HG02970 (cell line): Measurements from ENCODE around the gene STAT3.
A peak's percentile ranks its signal among the peaks of the same experiment; 100 is the strongest.
"Not testable (repeated sequence)": the region's sequence is repeated elsewhere in the genome, so short reads cannot be mapped to it uniquely, and the experiment has no call there.

Experiments
- ATAC-seq: cut with Tn5 transposase; IDR thresholded peaks from one replicate; pipeline ENCODE4 v1.9.1; 2021; ENCODE audit warnings: mild to moderate bottlenecking, moderate library complexity, moderate number of reproducible peaks; ENCODE audit not compliant: unreplicated experiment, low FRiP score

The STAT3 gene

DNA sequence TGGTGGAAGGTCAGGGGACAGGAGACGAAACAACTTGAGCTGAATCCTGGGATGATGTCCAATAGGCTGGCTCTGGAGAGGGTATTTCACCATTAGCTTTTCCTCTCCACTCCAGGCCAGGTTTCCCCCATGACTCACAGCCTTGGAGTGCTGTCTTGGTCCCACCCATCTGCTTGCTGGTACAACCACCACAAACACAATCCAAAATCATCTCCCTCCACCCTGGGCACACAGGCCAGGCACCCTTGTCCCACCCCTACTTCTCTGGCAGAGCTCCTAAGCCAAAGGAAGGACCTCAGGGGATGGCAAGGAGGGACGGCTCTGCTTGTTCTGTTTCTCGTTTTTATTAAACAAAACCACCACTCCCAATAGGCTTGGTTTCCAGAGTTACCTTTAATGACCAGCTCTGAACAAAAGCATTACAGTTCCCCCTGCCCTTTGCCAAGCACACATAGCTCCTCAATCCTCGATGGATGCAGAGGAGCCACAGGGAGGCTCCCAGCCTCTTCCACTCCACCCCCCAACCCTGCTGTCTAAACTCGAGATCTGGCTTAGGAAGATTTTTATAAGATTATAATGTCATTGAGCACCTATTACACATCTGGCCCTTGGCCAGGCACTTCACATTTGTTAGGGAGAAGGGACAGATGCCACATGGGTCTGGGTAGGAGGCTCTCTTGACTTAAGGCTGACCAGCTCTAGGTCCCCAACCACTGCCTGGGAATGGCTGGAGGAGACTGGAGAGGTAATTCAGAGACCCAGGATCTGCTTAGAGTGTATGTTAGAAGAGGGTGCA lies 21.5 kb upstream of the STAT3 start:
- ATAC-seq, result no peak

DNA sequence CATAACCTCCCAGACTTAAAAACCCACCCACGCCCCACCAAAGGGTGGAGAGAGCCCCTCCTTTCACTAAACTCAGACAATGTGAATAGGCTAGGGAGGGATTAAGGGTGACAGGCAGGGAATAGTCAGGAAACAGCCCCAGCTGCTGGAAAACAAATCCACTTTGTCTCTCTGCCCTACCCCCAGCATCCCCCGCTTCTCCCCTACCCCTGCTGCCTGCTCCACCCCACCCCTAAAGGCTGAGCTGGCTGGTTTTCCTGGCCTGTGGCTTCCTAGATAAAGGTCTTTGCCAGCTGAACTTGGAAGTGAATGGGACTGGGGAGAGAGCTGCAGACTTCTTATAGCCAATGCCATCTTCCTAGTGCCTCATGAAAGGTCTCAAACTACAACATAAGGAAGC lies 19.8 kb upstream of the STAT3 start:
- ATAC-seq, result no peak

DNA sequence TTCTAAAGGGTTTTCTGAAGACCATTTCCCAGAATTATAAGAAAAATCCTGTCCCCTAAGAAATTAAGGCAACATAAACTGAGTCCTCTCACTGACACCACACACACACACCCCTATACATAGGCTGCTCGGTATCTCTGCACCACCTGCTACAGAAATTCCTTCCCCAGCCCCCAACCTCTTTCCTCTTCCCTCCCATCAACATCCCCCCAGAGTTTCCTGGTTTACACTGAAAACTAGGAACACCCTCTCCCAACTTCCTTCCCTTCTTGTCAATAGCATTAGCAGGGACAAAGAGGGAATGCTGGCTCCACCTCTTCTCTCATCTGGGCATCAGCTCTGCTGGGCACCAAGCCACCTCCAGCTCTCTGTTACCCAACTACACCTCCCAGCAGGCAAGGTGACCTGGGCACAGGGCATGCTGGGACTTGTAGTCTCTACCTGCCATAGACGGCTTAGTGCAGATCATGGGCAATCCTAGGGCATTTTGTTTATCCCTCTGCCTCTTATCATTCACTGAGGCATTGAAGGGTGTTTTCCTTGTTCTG lies 19.1 kb upstream of the STAT3 start:
- no peak for ATAC-seq

DNA sequence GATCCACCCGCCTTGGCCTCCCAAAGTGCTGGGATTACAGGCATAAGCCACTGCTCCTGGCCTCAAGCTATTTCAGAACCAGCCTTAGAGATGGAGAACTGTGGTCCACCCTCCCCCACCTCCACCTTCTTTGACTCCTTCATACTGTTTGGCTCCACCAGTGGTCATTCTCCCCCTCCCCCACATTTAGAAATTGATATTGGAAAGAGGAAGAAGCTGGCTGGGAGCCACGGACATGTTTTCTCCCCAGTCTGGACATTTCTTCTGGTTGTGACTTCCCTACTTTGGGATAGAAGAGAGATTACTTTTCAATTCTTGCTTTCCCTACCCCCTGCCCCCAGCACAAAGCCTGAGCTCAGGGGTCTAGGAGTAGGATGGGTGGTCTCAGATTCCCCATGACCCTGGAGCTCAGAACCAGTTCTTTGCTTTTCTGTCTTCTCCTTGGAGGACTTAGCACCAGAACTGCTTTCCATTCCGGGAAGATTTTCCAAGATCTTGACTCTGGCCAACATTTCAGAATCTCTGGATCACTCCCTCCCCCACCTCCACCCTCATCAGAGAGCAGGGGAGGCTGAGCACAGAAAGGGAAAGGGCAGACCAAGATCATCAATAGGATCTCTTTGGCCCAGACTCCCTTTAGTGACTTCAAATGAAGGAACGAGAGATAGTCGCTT lies 18.5 kb upstream of the STAT3 start:
- ATAC-seq, result no peak

DNA sequence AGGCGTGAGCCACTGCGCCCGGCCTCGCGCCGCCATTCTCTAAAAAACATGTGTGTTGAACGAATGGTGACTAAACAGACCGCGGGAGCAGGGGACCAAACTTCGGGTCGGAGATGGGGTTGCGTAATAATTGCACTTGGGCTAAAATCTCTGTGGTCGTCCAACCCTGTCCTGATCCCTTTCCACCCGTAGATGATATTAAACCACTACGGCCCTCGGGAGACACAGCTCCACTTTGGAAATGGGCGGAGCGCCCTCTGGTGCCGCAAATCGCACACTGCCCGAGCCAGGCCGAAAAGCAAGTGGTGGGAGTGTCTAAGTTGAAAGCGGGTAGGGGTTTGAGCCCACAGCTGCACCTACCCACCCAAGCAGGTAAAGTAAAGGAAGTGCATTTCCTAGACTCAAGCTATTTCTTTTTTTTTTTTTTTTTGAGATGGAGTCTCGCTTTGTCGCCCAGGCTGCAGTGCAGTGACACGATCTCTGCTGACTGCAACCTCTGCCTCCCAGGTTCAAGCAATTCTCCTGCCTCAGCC lies 17.8 kb upstream of the STAT3 start:
- no peak for ATAC-seq

DNA sequence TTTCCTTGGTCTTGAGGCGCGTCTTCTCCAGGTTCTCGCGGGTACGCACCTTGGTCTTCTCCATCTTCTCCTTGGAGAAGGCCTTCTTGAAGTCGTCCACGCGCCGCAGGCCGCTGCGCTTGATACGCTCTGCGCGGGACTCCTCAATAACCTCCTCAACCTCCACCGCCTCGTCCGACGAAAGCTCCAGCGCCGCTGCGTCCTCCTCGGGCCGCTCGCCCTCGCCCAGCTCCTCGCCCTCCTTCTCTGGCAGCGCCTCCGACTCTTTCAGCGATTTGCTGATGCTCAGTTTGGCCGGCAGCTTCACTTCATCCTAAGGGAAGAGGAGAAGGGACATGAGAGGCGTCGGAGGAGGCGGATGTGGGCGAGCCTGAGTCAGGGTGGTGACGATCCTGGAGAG lies 16.8 kb upstream of the STAT3 start:
- no peak for ATAC-seq

DNA sequence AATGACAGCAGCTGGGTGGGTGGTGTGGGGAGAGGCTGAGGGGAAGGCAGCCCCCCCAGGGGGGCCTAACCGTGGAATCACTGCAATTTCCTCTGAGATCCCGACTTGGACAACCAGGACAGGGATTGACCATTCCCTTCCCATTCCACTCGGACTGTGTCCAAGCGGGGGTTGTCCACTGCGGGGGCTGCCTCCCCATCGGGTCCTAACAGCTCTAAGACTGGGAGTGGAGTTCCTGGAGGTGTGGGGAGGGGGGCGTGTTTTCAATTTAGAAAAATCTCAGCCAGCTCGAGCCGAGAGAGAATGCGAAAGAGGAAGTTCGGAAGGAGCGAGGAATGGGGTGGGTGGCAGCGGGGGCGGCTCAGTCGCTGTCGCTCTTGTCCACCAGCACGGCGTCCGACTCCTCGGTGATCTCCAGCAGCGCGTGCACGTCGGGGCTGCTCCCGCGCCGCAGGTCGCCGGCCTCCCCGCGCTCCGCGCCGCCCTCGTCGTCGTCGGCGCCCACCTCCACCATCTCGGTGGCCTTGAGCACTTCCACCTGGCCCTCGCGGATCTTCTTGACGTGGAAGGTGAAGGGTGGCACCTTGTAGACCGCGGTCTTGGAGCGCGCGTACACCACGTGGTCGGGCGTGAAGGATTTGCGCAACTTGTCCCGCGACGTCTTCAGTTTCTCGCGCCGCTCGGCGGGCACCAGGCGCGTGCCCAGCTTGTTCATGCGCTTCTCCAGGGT lies 16.2 kb upstream of the STAT3 start:
- ATAC-seq, result no peak

DNA sequence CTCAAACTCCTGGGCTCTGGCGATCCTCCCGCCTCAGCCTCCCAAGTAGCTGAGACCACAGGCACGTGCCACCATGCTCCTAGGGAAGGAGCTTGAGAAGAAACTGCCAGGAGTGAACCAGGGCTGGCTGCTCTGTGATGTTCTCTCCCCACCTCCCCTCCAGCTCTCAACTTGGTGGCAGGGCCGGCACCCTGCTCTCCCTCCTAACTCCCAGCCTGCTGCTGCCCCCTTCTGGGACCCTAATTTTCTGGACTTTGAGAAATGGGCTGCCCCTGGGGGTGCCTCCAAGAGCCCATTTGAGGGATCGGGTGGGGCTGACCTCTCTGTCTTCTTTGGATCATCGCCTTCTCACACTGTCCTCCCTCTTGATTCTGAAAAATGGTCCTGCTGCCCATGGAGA lies 14.9 kb upstream of the STAT3 start:
- ATAC-seq, result no peak

DNA sequence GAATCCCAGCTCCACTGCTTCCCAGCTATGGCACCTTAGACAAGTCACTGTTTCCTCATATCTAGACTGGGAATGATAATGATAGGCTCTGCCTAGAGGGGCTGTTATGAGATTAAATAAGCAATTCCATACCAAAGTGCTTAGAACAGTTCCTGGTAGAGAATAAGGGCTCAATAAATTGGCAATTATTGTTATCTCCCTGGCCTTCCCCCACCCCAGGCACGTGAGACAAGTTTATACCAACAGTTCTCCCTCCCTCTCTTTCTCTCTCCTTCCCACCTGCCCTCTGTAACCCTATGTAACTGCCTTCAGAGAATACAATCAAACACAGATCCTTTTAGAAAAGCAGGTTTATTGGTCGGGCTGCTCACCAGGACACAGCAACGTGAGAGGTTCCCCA lies 13.9 kb upstream of the STAT3 start:
- ATAC-seq, result no peak

DNA sequence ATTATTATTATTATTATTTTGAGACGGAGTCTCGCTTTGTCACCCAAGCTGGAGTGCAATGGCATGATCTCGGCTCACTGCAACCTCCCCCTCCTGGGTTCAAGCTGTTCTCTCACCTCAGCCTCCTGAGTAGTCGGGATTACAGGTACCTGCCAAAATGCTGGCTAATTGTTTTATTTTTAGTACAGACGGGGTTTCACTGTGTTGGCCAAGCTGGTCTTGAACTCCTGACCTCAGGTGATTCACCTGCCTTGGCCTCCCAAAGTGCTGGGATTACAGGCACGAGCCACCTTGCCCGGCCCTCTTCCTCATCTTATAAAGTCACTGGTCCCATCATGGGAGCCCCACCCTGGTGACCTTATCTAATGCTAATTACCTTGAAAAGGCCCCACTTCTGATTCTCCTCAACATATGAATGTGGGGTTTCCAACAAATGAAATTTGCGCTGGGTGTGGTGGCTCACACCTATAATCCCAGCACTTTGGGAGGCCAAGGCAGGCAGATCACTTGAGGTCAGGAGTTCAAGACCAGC lies 12.7 kb upstream of the STAT3 start:
- ATAC-seq, result not testable (repeated sequence)

DNA sequence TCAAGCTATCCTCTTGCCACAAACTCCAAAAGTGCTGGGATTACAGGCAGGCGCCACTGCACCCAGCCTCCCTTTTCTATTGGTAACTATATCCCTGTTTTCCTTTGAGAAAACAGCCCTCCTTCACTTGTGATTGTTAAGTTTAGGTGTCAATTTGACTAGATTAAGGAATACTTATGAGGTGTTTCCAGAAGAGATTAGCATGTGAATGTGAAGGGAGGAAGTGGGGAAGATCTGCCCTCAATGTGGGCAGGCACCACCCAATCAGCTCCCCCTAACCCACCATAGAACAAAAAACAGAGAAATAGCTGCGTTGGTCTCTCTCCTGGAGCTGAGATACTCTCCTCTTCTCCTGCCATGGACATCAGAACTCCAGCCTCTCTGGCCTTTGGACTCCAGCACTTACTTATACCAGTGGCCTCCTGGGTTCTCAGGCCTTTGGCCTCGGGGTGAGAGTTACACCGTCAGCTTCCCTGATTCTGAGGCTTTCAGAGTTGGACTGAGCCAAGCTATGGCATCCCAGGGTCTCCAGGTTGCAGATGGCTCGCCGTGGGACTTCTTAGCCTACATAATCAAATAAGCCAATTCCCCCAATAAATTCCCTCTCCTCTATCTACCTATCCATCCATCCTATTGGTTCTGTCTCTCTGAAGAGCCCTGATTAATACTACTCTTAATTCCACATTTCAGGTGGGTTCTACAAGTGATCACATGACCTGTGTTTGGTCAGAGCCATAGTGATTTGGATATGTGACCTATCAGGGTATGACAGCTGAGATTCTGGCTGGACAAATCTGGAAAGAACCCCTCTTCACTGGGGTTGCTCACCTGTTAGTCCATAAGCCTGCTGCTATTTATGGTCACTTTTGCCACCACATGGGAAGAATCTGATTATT lies 12.0 kb upstream of the STAT3 start:
- no peak for ATAC-seq

DNA sequence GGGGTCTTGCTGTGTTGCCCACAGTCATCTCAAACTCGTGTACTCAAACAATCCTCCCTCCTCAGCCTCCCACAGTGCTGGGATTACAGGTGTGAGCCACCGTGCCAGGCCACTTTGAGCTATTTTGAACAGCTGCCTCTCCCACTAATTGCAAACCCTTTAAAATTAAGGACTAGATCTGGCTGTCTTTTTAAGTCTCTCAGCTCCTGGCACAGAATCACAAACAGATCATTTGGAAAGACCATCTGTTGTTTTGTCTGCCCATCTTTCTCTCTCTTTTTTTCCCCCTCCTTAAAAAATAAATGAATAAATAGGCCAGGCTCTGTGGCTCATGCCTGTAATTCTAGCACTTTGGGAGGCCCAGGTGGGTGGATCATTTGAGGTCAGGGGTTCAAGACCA lies 10.9 kb upstream of the STAT3 start:
- no peak for ATAC-seq

DNA sequence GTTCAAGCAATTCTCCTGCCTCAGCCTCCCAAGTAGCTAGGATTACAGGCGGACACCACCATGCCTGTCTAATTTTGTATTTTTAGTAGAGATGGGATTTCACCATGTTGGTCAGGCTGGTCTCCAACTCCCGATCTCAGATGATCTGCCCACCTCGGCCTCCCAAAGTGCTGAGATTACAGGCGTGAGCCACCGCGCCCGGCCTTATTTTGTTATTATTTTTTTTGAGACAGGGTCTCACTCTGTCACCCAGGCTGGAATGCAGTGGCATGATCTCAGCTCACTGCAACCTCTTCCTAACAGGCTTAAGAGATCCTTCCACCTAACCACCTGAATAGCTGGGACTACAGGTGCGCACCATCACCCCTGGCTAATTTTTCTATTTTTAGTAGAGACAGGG lies 7.4 kb upstream of the STAT3 start:
- not testable (repeated sequence) for ATAC-seq

DNA sequence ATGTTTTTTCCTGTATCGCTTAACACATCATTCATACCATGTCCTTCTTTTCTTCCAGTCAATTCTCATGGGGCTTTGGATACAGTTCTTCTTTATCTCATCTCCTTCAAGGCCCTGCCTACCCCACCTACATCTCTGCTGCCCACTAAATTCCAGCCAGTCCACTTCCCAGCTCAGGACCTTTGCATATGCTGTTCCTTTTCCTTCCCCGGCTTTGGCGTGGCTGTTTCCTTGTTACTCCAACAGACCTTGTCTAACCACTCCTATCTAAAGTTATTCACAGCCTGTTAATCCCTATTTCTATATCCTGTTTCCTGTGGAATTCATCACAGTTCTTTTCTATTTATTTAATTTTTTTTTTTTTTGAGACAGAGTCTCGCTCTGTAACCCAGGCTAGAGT lies 6.6 kb upstream of the STAT3 start:
- no peak for ATAC-seq

DNA sequence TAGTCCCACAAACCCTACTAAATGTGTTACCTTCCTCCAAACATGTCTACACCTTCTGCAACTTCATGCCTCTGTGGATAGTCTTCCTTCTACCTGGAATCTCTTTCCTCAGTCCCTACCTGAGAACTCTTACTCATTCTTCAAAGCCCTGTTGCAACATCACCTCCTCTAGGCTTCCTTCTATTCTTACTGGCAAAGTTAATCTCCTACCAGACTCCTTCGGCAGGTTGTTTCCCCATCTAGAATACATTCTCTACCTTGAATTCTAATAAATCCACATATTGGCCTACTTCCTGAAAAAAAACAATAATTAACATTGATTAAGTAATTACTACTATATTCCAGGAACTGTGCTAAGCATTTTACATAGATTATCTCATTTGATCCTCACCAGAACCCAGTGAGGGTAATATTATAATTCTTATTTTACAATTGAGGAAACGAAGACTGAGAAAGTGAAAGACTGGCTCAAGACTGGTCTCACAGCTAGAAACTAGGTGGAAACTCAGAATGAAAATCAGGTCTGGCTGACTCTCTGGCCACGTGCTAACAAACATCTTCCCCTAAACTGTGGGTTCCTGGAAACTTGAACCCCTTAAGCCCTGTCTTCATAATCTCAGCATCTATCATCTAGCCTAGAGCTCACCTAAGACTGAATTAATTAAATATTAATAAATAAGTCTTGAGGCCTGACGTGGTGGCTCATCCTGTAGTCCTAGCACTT lies 4.6 kb upstream of the STAT3 start:
- no peak for ATAC-seq

DNA sequence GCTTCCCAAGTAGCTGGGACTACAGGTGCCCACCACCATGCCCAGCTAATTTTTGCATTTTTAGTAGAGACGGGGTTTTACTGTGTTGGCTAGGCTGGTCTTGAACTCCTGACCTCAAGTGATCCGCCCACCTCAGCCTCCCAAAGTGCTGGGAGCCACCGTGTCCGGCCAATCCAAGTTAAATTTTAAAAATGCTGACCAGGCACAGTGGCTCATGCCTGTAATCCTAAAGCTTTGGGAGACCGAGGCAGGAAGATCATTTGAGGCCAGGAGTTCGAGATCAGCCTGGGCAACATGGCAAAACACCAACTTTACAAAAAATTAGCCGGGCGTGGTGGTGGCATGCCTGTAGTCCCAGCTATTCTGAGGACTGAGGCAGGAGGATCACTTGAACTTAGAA lies 3.2 kb upstream of the STAT3 start:
- ATAC-seq, result not testable (repeated sequence)

DNA sequence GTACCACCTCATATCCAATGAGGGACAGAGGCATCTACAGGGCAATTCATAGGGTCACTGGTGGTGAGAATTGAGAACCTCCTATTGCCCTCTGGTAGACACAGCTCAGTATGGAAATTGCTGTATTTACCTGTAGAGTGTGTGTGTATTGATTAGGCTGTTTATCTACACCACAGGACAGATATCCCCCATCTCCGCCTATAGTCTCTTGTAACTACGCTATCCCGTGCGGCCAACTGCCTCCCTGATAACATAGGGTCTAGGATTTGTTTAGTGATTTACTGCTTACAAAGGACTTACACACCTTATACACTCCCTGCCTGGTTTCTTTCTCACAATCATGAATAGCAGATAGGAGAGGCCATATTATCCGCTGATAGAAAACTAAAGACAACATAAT lies 1.7 kb upstream of the STAT3 start:
- ATAC-seq, result no peak

DNA sequence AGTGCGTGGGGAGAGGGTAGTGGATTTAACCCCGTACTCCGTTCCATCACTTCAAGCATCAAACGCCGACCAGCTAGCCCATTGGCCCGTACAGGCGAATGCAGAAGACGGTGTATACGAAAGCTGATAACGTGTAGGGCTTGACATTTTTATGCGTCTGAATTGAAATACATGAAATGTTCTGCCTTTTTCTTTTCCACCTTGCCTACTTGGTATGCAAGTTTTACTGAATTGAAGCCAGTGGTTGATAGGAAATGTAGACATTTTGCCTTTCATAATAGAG lies 834 bp upstream of the STAT3 start:
- no peak for ATAC-seq

DNA sequence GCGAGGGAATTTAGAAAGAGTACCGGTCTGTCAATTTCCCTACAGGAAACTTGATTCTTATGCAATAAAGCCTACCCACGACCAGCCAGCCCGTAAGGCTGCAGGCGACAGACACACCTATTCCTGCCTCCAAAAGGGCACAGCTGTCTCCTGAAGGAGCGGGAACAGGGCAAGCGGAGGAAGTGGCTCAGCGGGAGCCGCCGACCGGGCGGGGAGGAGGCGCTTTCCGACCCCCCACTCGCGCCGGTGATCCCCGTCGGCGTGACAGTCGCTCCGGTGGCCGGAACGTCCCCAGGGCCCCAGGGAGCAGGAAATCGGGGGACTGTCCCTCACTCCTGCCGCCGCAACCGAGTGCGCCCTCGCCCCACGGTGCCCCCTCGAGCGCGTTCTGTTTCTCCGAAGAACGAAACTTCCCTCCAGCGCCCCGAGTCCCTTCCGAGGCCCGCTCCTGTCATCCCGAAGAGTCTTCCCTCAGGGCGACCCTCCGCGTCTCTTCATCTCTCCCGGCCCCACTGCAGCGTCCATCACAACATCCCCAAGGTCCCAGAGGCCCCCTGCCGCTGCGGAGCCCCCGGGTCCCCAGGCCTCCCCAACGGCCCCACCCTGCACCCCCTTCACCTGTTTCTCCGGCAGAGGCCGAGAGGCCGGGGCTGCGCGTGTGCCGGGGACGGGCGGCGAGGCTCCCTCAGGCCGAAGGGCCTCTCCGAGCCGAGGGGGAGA lies 421 bp downstream of the STAT3 start:
- ATAC-seq, result peak; percentile 10
